NCI-H2196 (cell line): ENCODE data around the gene MPHOSPH9.

Source experiments
- DNase-seq: peaks from one replicate; lab custom pipeline; 2025; ENCODE audit not compliant: unreplicated experiment; lab: John Stamatoyannopoulos, UW

Gene MPHOSPH9

DNA sequence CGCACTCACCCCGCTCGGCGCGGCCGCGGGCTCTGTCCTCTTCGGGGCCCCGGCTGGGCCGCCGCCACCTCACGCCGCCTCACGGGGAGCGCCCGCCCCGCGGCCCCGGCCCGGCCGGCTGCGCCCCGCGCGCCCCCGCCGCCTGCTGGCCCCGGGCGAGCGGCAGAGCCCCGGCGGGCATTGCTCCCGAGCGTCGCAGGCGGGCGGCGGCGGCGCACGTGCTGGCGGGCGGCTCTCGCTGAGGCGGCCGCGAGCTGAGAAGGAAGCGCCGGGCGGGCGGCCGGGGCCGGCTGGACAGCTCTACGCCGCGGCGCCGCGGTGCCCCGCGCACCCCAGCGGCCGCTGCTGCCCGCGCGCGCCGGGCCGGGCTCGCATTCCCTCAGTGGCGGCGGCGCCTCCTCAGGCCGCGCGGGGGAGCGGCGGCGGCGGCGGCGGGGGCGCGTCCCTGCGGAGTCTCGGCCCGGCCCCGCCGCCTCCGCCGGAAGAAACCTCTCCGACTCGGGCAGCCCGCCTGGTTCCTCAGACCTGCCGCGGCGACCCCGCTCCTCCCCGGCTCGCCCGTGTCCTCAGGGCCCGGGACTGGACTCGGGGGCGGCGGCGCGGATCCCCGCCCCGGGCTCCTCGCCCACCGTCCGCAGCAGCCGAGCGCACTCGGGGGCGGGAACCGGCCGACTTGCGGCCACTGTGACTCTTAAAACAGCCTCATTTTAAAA, 82.0 kb downstream of the MPHOSPH9 start, which contains the start of gene PITPNM2:
Gene PITPNM2, minus strand, starts transcription at position 347 of the 713 bp plus-strand sequence. CDS start 116,500 bp downstream, outside the sequence.
- DNase-seq: peak; percentile 67

DNA sequence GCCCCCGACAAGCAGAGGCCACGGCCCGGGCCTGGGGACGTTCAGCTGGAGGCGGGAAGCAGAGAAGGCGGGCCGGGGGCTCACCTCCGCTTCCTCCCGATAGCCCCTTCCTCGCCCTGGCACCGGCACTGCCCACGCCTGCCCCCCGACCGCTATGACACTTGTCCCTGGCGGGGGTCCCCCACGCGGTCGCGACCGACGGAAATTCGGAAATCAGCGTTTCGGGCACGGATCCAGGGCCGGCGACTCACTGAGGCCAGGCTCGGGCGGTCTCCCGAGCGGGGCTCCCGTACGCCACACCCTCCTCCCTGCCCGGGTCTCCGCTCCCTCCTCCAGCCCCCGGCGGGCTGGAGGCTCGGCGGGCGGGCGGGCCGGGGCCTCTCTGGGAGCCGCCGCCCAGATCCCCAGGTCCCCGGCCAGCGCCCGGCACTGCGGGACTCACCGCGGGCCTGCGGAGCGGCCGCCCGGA, 82.6 kb downstream of the MPHOSPH9 start:
- DNase-seq: no peak

DNA sequence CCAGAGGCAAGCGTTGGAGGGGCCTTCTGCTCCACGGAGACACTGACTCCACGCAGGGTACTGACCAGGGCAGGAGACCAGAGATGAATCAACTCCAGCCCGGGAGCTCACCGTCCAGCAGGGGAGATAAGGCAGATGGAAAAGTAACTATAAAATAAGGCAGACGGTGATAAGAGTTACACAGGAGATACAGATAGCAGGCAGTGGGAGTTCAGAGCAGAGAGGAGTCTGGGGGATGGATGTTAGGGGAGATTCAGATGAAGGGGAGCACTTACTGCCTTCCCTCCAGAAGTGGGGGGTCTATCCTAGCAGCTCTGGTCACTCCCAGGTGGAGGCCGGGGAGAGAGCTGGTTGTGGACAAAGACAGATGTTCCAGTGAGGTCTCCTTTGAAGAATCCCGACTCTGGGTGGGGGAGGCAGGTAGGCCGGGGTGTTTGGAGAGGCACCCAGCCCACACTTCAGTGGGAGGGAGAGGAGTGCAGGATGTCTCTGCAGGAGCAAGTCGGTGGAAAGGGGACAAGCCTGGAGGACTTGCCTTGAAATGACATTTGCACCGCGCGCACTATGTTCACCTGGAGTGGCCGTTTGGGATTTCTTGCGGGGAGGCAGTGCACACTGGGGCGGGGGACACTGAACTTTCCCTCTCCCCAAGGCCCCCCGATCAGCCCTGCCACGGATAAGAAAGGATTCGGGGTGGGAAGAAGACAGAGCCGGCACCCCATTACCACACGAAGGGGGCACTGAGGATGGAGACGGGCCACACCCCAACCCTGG, 83.3 kb downstream of the MPHOSPH9 start:
- DNase-seq: no peak

DNA sequence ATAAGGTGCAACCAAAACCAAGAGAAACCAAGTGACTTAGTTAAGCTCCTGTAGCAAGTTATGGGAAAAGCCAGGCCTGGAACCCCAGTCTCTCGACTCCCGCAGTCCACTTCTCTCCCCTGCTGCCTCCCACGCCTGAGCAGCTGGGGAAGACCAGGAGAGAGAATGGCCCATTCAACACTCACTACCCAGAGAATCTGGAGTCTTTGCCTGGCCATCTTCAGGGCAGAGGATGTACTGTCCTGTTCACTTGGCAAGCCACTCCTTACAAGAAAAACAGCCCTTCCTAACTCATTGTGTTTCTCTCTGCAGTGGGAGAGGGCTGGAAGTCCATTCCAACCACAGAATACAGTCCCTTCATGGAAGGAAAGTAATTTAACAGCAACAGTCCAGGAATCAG, 83.9 kb downstream of the MPHOSPH9 start:
- no peak for DNase-seq

DNA sequence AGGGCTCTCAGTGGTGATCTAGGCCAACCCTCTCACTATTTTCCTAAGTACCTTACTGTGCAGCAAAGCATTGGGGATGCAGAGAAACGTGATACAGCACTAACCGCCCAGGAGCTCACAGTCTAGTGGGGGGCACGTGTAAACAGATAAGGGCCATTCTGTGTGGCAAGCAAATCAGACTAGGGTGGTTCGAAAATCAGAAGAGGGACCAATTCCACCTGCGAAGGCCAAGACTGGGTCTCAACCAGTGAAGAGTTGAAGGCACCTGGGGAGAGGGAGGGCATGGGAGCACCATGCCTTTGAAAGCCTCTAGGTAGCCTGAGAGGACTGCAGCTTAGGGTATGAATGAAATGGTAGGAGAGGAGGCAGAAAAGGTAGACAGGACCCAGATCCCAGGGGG, 84.3 kb downstream of the MPHOSPH9 start:
- no peak for DNase-seq

DNA sequence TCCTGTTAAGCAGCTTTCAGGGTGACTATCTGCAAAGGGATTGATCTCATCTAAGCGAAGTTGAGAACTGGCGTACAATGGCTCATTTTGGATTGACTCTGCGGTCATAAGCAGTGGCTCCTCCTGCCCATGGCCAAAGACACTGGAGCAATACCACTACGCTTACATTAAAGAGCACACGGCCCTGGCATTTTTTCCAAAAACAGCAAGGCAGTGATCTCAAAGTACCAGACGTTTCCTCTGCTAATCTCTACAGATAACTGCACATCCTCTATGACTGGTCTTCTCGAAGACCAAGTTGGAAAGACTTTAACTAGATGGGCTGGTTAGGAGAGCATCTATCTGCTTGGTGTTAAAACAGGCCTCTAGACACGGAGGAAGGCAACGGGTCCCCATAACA, 84.7 kb downstream of the MPHOSPH9 start:
- DNase-seq: no peak

DNA sequence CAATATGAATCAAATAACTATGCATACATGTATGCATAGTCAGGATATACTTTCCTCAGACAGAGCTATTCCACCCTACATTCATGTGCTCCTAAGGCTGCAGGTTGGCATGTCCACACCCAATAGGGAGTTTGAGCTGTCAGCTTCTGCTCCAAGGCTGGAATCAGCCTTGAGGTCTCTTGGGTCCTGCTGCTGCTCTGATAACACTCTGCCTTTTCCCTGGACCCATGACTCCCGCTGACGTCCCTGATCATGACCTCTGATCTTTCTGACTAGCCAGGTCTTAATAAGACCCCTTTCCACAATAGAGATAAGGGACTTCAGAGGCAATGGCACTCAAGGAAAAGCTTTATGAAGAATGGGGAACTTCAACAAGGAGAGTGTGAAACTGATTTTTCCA, 87.7 kb downstream of the MPHOSPH9 start:
- DNase-seq: no peak

DNA sequence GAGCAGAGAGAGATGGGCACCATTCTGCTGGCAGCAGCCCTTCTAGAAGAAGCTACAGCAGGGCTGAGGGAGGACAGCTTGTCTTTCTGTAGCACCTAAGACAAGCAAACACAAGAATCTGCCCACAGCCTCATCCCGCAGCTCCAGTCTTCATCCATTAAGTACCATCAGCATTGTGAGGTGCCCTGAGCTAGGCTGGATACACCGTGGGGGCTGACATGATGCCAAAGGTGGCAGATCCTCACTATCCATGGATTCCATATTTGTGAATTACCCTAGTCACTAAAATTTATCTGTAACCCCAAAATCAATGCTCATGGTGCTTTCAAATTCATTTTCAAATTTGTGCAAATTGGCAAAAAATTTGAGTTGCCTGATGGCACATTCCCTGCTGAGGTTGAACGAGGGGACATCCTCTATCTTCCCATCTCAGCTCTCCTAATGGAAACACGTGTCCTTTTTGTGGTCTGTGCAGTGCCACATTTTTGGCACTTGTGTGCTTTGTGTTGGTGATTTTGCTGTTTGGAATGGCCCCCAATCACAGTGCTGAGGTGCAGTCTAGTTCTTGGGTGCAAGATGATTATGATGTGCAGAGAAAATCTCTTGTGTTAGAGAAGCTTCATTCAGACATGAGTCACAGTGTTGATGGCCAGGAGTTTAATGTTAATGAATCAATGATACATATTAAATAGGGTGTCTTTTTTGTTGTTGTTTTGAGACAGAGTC, 89.0 kb downstream of the MPHOSPH9 start:
- DNase-seq: no peak

DNA sequence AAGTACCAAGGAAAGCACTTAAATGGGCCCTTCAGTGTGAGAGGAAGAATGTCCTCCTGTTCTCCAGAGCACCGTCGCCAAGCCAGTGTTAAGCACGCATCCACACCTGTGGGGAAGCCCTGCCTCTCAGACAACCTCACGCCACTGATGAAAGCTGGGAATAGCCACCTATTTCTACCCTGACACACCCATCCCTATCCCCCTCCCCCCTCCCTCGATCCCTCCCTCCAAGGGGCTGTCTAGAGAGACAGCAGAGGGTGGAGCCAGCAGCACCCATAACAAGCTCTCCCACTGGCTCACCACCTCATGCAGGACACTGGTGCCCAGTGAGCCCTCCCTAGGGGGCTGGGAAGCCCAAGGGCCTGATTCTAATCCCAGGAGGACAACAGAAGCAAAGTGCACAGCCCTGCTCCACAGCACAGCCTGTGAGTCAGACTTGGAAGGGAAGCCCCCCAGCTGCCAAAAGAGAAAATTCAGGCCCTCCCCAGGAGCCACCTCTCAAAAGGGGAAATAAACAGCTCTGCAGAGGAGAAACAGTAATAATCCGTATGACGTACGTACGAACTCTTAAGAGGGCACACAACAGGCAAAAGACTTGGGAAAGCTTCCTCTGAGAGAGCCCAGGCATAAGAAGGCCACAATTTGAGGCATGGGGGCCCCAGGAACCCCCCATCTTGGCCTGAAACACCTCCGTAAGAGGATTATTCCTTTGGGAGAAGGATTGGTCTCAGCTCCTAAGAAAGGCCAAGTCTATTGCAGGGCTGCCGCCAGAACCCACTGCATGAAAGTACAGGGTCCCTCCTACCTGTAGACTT, 89.8 kb downstream of the MPHOSPH9 start:
- DNase-seq: peak; percentile 16

DNA sequence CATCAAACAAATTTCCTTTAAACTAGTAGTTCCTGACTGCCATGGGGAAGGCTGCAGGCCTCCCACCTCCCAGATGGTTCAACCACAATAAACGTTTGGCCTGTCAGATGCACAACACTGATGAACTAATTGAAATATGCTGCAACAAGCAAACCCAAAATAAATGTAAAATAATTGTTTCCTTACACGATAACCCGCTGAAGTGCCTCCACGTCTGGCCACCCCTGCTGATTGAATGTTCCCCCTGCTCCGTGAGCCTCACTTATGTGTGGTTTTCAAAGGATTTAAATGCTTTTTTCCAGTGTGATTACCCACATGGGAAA, 90.5 kb downstream of the MPHOSPH9 start:
- DNase-seq: no peak

DNA sequence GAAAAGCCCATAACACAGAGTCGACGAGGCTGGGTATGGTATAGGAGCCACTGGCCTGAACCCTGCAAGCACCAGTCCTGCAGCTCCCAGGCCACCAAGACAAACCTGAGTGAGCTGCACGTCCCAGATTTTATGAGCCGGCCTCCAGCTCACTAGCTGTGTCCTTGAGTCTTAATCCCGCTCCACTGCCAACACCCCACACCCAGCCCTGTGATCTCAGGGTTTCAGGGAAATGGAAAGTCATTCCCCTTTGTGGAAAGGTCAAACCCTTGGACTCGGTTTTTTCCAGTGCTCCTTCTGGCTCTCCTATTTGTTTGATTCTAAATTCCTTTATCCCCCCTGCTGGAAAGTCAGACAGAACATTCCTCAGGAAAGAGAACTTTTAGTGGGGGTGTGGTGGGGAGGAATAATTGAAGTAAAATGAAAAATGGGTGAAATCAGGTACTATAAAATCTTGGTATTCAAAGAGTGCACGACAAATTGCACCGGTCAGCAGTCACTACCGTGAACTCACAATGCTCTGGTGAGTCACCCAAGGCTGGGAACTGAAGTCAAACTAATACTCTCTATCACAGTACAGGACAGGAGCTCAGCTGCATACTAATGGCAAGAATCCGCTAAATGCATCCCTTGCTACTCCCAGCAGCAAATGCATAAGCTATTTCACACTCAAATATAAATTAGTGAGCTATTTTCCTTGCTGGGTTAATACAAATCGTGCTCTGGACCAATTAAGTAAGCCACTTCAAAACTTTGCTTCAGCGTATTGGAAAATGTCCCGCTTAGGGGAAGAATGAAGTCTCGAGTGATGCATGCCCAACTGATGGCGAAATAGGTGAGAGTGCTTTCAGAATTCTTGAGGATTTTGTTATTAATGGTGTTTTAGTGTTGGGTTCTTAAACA, 91.1 kb downstream of the MPHOSPH9 start:
- no peak for DNase-seq

DNA sequence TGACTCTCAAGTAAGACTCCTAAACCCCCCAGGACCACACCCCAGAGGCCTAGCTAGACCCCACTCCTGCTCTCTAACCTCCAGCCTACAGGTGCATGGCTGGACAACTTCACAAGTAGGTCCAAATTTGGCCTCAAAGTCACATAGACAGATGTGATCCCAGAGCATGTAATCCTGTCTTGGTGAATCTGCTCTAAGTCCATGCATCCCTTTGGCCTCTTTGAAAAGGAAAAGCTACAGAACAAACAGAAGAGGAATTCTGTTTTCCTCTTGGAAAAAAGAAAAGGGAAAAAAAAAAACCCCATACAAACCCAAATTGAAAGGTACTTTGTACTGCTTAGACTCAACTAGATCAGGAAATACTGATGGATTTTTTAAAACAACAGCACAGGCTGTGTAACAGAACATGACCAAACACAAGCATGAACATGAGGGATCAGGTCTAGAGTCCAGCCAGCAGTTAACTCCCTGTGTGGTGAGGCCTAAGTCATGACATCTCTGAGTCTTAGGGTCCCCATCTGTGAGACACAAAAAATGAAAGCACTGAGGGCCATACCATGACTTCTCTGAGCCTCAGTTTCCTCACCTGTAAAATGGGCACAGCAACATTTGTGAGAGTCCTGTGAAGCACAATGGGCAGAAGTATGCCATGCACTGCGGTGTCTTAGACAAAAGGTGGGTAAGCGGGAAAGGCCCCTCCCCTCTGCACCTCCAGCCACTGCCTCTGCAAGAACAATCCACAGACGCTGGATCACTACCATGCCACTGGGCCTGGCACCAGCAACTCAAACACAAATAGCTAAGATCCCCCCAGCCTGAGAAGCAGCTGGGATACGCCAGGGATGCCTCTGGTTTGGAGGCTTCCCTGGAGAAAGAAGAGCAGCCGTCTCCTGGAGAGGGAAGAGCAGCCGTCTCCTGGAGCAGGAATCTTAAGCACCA, 92.0 kb downstream of the MPHOSPH9 start:
- DNase-seq: no peak

DNA sequence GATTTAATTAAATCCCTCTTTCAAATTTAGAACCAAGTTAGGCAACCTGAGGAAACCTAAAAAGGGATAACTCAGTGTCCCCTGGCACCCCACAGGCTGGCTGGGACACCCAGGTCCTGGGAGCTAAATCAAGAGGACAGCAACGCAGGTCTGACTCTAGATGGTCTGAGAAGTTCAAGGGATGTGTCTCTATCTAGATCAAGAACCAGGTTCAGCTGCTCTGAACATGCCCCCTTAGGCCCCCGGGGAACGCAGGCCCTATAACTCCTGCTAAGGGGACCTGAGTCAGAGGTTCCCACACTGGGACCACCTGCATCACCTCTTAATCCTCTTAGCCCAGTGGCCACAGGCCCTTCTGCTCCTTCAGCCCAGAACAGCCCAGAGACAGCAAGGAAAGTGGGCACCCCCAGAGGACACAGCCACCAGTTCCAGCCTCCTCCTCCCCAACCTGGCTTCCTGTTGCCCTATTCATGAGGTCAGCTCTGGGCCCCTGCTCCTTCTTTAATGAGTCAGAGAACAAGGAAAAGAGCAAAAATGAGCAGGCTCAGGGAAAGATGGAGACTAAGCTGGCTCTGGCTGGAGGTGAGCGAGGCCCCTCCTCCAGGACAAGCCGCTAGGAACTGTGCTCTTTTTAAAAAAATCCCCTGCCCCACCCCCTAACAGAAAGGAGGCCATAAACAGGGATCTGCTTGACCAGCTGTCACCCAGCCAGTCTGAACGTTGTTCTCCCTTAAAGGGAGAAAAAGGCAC, 92.8 kb downstream of the MPHOSPH9 start:
- peak; percentile 49 for DNase-seq

DNA sequence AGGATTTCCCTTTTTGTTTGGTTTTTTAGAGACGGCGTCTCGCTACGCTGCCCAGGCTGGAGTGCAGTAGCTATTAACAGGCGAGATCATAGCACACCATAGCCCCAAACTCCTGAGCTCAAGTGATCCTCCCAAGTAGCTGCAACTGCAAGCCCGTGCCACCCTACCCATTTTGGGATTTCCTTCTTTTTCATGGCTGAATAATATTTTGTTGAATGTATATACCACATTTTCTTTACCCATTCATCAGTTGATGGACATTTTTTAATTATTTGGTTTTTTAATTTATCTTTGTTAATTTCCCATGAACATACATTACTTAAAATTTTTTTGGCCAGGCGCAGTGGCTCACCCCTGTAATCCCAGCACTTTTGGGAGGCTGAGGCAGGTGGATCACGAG, 97.3 kb downstream of the MPHOSPH9 start:
- DNase-seq: no peak

DNA sequence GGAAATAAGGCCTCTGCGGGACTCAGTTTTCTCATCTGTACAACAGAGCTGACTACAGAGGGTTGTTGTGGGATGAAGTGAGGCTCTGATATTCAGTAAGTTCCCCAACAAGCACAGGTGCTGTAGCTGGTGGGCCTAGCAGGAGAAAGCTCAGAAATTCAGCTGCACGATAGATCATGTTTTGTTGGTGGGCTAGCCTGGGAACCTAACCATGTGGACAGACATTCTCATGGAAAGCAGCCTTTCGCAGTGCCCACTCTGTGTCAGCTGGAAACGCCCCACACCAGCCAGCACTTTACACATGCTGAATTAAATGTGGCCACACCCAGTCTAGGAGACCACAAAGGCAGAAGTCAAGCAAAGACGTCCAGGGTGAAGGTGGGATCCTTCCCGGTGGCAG, 98.1 kb downstream of the MPHOSPH9 start:
- no peak for DNase-seq

DNA sequence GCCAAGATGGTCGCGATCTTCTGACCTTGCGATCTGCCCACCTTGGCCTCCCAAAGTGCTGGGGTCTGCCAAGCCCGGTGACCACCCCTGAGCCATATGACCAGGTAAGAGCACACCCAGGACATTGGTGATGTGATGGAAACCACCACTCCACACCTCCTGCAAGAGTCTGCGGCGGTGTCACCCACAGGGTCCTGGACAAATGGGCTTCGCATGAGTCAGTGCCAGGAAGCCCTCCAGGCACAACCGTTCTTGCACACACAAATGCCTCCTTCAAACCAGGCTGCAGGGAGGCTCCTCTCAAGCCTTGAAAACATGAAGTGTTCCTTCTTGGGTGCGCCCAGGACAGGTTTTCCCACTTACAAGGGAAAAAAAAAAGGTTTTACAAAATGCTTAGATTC, 98.7 kb downstream of the MPHOSPH9 start:
- no peak for DNase-seq

DNA sequence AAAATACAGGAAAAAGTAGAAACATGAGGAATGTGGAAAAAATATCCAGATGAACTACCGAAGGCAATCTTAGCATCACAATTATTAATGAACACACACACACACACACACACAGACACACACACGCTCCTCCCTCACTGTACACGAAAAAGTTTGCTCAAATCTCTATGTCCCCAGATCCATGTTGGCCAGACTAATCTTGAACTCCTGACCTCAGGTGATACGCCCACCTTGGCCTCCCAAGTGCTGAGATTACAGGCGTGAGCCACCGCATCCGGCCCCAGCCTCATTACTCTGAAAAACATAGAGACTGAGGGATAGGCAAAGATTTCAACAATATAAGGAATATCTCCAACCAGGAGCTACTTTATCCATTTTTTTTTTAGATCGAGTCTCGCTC, 99.2 kb downstream of the MPHOSPH9 start:
- no peak for DNase-seq

DNA sequence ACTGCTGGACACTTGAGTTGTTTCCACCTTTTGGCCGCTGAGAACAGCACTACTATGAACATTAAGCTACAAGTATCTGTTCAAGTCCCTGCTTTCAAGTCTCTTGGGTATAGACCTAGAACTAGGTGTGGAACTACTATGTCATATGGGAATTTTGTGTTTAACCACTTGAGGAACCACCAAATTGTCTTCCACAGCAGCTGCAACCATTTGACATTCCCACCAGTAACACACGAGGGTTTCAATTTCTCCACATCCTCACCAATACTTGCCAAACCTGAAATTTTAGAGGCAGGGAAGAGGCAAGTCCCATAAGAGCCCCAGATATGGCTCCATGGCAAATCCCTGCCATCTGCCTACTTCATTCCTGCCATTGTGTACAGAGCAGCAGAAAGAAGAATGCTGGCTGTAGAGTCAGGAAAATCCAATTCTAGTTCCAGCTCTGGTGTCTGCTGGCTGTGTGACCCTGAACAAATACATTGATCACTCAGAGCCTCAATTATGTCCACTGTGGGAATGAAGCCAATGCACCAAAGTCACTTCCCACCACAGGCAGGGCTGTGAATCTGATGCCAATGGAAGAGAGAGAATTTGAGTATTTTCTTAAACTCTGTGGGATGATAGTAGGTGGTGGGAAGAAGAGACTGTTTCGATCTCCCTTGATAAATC, 99.9 kb downstream of the MPHOSPH9 start:
- peak; percentile 63 for DNase-seq
